Keratinocyte (primary cell): ENCODE measurements around the gene POLD1. TPM values are rescaled to one million over a fixed set of nuclear protein-coding genes. Genes with fewer than 3 reads are reported as not detected.

Experiments used
- DNase-seq: peaks from one replicate; pipeline ENCODE4 v3.0.0-alpha.2; 2011; ENCODE audit warnings: low read depth, missing footprints, low spot score
- FAIRE-seq: peaks from 2 replicates; lab custom pipeline; 2011; peaks lifted over from hg19 to GRCh38; lab: Jason Lieb, UNC
- H2AFZ ChIP-seq: 2 replicates; pipeline ENCODE4 v1.6.0; 2012; ENCODE audit warnings: low read length, control low read depth, inconsistent platforms; ENCODE audit not compliant: control insufficient read depth
- H3K27ac ChIP-seq: 2 replicates; pipeline ENCODE4 v1.5.1; 2011; ENCODE audit warnings: low read length; ENCODE audit not compliant: control insufficient read depth, insufficient read depth
- H3K27me3 ChIP-seq: 3 replicates; pipeline ENCODE4 v1.6.0; 2011; ENCODE audit warnings: low read length; ENCODE audit not compliant: control insufficient read depth, insufficient read depth; ENCODE audit errors: extremely low read depth
- H3K36me3 ChIP-seq, 2 experiments: 2 replicates in 1 of 2; 3 replicates in 1 of 2; pipeline ENCODE4 v1.5.1; 2011; ENCODE audit warnings: low read length in 2 of 2, mild to moderate bottlenecking in 1 of 2; ENCODE audit not compliant: control insufficient read depth in 2 of 2, insufficient read depth in 2 of 2; ENCODE audit errors: extremely low read depth in 1 of 2
- H3K4me1 ChIP-seq: 3 replicates; pipeline ENCODE4 v1.5.1; 2011; ENCODE audit warnings: low read length; ENCODE audit not compliant: control insufficient read depth, insufficient read depth; ENCODE audit errors: extremely low read depth
- H3K4me2 ChIP-seq: 3 replicates; pipeline ENCODE4 v1.6.0; 2011; ENCODE audit warnings: low read depth, low read length; ENCODE audit not compliant: control insufficient read depth, insufficient read depth; ENCODE audit errors: extremely low read depth
- H3K4me3 ChIP-seq, 3 experiments: fragments of 200-600 bp in 1 of 3; sonication (generic) in 1 of 3; 2 replicates in 2 of 3; 3 replicates in 1 of 3; pipeline ENCODE4 v1.5.1; 2011 to 2016; ENCODE audit warnings: low read length in 3 of 3, mild to moderate bottlenecking in 3 of 3, control low read depth in 2 of 3, inconsistent platforms in 1 of 3, low read depth in 1 of 3, mixed read lengths in 1 of 3, mixed run types in 1 of 3, moderate library complexity in 1 of 3; ENCODE audit not compliant: control insufficient read depth in 2 of 3, insufficient read depth in 2 of 3; ENCODE audit errors: extremely low read depth in 1 of 3
- H3K79me2 ChIP-seq: 2 replicates; pipeline ENCODE4 v1.6.0; 2012; ENCODE audit warnings: low read length; ENCODE audit not compliant: control insufficient read depth, insufficient read depth
- H3K9ac ChIP-seq: 3 replicates; pipeline ENCODE4 v1.6.0; 2011; ENCODE audit warnings: low read length; ENCODE audit not compliant: control insufficient read depth, insufficient read depth; ENCODE audit errors: extremely low read depth
- H3K9me1 ChIP-seq: 3 replicates; pipeline ENCODE4 v1.6.0; 2011; ENCODE audit warnings: low read length; ENCODE audit not compliant: control insufficient read depth, insufficient read depth; ENCODE audit errors: extremely low read depth
- H3K9me3 ChIP-seq: 2 replicates; pipeline ENCODE4 v1.5.1; 2012; ENCODE audit warnings: low read depth, low read length; ENCODE audit not compliant: control insufficient read depth
- H4K20me1 ChIP-seq: 3 replicates; pipeline ENCODE4 v1.6.0; 2011; ENCODE audit warnings: low read length; ENCODE audit not compliant: control insufficient read depth, insufficient read depth; ENCODE audit errors: extremely low read depth
- CTCF ChIP-seq, 3 experiments: IDR thresholded peaks in 1 of 3; conservative IDR thresholded peaks in 1 of 3; optimal IDR thresholded peaks in 1 of 3; 2 replicates in 2 of 3; 3 replicates in 1 of 3; pipeline versions ENCODE3 to v1.5.1; 2011; ENCODE audit warnings: low read length in 3 of 3, mild to moderate bottlenecking in 3 of 3, moderate library complexity in 2 of 3, control low read depth in 1 of 3, inconsistent platforms in 1 of 3; ENCODE audit not compliant: insufficient read depth in 2 of 3; ENCODE audit errors: extremely low read depth in 1 of 3
- EZH2 ChIP-seq: IDR thresholded peaks from one replicate; pipeline ENCODE4 v1.6.1; 2012; ENCODE audit warnings: inconsistent platforms, mild to moderate bottlenecking, low read length, moderate library complexity
- dilution Hi-C: fragments of 300-500 bp; cut with MboI; formaldehyde crosslinking; loops from one replicate; pipeline ENCODE4 v1.7.0; 2020; ENCODE audit warnings: low sequenced_read_pairs; ENCODE audit not compliant: extremely low pct_ligation_motif_present
- polyA plus RNA-seq, 5 experiments: library from polyadenylated mRNA; depleted of rRNA in 3 of 5; stranded (reverse) in 3 of 5; stranded (forward) in 1 of 5; unstranded in 1 of 5; fragments of >200 nt; gene quantifications; 1 replicate in 1 of 5; 2 replicates in 3 of 5; 3 replicates in 1 of 5; pipeline versions ENCODE4 v1.2.1 to v1.2.3, GENCODE V29; 2011 to 2012; ENCODE audit warnings: missing spikeins in 2 of 5, low read depth in 1 of 5, low replicate concordance in 1 of 5

POLD1 gene
- polyA plus RNA-seq, 1 donor (not counting 4 experiments of a cell fraction or from before 2014, with no cell fraction given) = 8.7 TPM

GRCh38 chr19:50399368-50399745 is 15.2 kb downstream of the POLD1 start:
- Histone ChIP-seq H2AFZ (no peak overlapping the region), H3K27me3 (no peaks in the 10 kb centered on the region), H3K79me2 (peaks cover 10% of the 10 kb centered on the region), H3K4me2 (no peak overlapping the region), H3K9me3 (no peaks in the 10 kb centered on the region), H3K4me3 (no peak overlapping the region), H3K9me1 (no peaks in the 10 kb centered on the region), H4K20me1 (no peaks in the 10 kb centered on the region), H3K36me3 (peaks cover 0 to 8% of the 10 kb centered on the region in 2 experiments), H3K9ac (no peak overlapping the region), H3K4me1 (no peaks in the 10 kb centered on the region), H3K27ac (no peak overlapping the region)
- DNase-seq (no peak), FAIRE-seq (no peak)
- no peak for TF ChIP-seq EZH2
- TF ChIP-seq CTCF (optimal IDR thresholded peaks at IDR 0.05 in 1 of 3, IDR thresholded peaks at IDR 0.05 in 1 of 3, conservative IDR thresholded peaks at IDR 0.05 in 1 of 3; ENCODE audit: extremely low read depth in 1 of 3, insufficient read depth in 2 of 3, low read length in 3 of 3) = no peak
- dilution Hi-C loops = no loop called here

- FAIRE-seq = no peak
- no peaks in the 10 kb centered on the region for H4K20me1 ChIP-seq
- no peaks in the 10 kb centered on the region for H3K4me1 ChIP-seq
Observed at GRCh38 chr19:50401605-50402450, 17.7 kb downstream of the POLD1 start.

More at GRCh38 chr19:50401605-50402450, 17.7 kb downstream of the POLD1 start:
- Histone ChIP-seq H3K9me3 (no peaks in the 10 kb centered on the region), H3K36me3 (peaks cover 0 to 11% of the 10 kb centered on the region in 2 experiments), H3K79me2 (peaks cover 6% of the 10 kb centered on the region), H3K9me1 (no peaks in the 10 kb centered on the region), H3K9ac (no peak overlapping the region), H3K27ac (no peak overlapping the region), H2AFZ (no peak overlapping the region), H3K4me2 (no peak overlapping the region), H3K4me3 (no peak overlapping the region), H3K27me3 (no peaks in the 10 kb centered on the region)
- dilution Hi-C loops = no loop called here
- TF ChIP-seq EZH2 (no peak), CTCF (optimal IDR thresholded peaks at IDR 0.05 in 1 of 3, IDR thresholded peaks at IDR 0.05 in 1 of 3, conservative IDR thresholded peaks at IDR 0.05 in 1 of 3; ENCODE audit: extremely low read depth in 1 of 3, insufficient read depth in 2 of 3, low read length in 3 of 3) (no peak)
- no peak for DNase-seq
